ENCODE measurements around the gene ETNK2.
"Not testable (repeated sequence)": the region's sequence is repeated elsewhere in the genome, so short reads cannot be mapped to it uniquely, and the experiment has no call there.

ETNK2 gene

DNA sequence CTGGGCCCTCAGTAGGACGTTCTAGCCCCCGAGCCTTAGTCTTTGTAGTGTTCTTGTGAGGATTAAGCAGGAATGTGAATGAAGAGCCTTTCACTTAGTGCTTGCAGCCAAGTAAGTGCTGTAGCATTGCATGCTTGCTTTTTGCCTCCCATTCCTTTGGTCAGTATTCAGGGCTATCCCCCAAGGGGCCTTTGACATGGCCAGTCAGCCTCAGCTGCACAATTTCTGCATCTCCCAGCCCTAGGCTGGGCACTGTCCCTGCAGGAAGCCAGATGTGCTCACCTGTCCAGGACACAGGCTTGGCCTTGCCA lies 48.5 kb downstream of the ETNK2 start:
- no peak for DNase-seq (ENCODE audit: low read depth in 2 of 2, low spot score in 1 of 2)

DNA sequence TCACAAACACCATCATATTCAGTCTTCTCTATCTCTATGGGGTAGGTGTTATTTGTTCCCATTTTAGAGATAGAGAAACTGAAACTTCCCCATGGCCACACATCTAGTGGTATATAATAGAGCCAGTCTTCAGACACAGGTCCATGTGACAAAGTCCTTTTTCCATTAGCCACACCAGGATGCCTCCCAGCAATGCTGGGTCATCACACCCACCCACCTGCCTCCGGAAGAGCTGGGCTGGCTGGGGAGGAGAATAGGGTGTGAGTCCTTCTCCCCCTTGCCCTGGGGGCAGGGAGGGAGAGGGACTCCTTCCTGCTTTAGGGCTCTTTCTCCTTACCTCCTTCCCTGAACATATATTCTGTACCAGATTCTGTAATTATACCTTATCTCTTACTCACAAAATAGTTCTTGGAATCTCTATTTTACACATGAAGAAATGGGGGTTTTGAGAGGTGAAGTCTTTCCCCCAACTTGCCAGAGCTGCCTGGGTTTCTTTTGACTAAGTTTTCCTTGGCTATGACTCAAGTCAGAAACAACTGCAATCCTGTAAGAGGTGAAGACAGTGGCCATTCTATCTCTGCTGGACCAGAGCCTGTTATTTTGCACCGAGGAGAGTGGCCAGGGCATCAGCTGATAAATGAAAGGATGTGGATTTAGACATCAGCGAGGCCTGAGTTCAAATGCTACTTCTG lies 49.0 kb downstream of the ETNK2 start:
- DNase-seq (ENCODE audit: low read depth in 2 of 2, low spot score in 1 of 2), result no peak

DNA sequence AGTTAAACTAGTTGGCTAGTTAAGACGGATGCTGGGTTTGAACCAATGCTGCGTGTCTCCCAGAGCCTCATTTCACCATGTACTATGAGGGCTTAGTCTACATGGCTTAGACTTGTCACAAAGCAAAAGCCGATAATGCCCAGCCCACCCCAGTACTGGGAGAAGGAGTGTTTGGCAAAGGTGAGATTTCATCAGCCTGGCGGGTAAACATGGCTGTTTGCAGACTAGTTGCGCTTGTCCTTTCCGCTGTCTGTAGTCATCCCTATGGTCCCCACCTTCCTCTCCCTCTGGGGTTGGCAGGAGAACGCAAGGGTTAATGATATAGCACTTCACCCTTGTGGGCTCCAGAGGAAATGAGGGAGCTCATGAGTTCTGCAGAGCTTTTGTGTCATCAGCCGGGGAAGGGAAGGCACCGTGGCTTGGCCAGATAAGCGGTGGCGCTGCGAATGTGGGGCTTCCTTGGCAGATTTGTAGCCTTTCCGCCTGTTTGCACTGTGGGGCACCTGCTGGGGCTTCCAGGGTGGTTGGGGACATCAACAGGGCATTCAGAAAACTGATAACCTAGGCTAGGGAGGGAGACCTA lies 49.7 kb downstream of the ETNK2 start:
- DNase-seq (ENCODE audit: low read depth in 2 of 2, low spot score in 1 of 2), result no peak

DNA sequence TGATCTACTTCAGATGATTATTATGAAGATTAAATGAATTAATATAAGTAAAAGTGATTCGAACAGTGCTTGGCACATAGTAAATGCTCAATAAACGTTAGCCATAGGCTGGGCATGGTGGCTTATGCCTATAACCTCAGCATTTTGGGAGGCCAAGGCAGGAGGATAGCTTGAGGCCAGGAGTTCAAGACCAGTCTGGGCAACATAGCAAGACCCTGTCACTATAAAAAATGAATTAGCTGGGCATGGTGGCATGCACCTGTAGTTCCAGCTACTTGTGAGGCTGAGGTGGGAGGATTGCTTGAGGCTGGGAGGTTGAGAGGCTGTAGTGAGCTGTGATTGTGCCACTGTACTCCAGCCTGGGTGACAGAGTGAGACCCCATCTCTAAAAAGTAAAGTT lies 52.1 kb downstream of the ETNK2 start:
- not testable (repeated sequence) for DNase-seq (ENCODE audit: low read depth in 2 of 2, low spot score in 1 of 2)

DNA sequence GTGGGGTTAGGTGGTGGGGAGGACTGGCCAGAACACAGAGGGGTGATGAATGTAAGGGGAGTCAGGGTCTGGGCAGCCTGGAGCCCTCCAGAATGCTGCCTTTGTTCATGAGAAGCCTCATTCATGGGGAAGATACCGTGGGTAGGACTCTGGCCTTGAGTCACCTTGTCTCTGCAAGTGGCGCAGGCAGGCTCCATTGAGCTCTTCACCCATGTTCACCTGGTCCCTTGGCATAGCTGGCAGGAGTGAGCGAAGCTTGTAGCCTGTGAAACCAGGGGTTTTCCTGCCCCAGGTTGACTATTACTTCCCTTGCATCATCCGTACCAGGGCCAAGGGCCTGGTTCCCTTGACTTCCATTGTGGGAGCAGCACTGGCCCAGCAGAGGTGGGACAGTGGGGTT lies 53.2 kb downstream of the ETNK2 start:
- DNase-seq (ENCODE audit: low read depth in 2 of 2, low spot score in 1 of 2), result no peak

DNA sequence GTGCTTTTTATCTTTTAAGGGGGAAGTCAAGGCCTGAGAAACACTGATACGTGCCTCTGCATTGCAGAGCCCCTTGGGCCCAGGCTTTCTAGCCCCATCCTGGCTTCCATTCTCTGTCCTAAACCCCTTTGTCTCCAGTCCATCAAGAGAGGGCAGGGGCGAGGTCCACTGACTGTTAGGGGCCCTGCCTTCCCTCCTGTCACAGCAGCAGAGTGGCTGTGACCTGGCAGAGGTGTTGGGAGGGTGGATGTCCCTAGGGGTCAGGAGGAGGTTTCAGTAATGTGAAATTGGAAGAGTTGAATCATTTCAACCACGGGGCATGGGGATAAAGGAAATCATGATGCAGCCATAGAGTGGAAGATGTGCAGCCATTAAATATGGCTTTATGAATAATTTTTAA lies 54.9 kb downstream of the ETNK2 start:
- DNase-seq (ENCODE audit: low read depth in 2 of 2, low spot score in 1 of 2), result no peak

DNA sequence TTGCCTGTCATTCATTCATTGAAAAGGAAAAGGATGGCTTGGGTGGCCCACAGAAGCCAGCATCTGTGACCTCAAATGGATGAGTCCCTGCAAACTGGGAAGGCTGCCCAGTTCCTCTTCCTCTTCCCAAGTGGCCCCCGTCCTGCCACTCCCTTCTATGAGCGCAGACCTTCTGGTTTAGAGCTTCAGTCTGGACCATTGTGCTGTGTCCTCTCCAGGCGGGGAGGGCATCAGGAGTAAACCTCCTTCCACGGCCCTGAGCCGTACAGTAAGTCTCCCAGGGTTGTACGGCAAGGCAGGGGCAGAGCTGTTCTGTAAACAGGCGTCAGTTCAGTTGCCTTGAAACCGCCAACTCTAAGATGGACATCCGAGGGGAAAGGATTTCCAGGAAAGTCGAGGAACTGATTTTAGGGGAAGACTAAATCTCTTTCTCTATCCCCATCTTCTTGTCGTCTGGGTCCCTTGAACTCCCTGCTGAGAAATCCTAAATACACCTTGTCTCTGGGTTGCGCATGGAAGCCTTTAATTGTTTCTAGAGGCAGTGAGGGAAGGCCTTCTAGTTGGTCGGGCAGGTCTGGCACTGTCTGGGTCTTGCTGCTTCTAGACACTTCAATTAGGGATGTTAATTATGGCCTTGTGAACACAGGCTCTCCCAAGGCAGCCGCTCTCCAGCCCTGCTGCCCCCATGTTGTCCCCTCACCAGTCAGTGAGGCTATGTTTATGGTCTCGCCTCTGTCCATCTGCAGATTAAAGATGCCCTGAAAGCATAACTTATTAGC lies 56.8 kb downstream of the ETNK2 start:
- no peak for DNase-seq (ENCODE audit: low read depth in 2 of 2, low spot score in 1 of 2)

DNA sequence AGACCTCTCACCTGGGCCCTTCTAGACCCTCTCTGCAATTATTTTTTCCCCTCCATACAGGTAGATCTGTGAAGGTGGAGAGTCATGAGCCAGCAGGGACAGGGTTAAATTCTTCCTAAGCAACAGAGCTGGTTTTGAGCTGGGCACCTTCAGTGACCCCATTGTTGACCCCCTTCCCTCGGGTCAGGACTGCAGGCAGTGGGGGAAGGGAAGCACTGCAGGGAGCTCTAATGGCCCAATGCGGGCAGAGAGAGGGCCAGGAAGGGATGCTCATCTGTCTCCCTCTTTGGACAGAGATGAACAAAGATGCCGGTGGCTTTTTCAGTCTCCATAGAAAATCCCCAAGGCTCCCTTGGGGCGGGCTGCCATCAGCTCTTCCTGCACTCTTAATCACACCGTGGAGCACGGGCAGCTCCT lies 57.5 kb downstream of the ETNK2 start:
- no peak for DNase-seq (ENCODE audit: low read depth in 2 of 2, low spot score in 1 of 2)

DNA sequence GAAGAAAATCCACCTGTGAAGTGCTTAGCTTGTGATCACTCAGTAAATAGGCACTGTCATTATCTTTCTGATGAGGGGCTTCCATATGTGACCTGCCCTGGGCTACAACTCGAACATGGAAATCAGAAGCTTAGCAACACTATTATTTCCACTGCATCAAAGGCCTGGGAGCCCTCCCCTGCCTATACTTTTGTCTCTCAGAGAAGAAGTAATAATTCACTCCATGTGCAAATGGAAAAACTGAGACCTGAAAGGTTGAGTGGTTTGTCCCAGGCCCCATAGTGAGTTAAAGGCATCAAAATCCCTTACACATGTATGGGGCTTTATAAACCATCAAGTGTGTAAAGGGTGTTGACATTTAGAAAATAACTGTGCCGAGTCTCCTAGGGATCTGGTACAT lies 58.1 kb downstream of the ETNK2 start:
- no peak for DNase-seq (ENCODE audit: low read depth in 2 of 2, low spot score in 1 of 2)

DNA sequence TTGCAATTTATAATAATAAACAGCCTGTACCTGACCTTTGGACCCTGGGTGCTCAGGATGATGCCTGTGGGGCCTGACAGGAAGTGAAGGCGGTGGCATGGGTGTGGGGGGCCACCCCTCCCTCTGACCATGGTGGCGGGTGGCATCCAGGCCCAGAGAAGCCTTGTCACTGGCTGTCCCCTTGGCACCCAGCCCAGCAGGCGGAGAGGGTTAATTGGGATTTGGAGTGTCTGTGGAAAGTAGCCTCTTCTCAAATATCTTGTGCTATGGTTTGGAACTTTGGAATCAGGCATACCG lies 58.5 kb downstream of the ETNK2 start:
- no peak for DNase-seq (ENCODE audit: low read depth in 2 of 2, low spot score in 1 of 2)

DNA sequence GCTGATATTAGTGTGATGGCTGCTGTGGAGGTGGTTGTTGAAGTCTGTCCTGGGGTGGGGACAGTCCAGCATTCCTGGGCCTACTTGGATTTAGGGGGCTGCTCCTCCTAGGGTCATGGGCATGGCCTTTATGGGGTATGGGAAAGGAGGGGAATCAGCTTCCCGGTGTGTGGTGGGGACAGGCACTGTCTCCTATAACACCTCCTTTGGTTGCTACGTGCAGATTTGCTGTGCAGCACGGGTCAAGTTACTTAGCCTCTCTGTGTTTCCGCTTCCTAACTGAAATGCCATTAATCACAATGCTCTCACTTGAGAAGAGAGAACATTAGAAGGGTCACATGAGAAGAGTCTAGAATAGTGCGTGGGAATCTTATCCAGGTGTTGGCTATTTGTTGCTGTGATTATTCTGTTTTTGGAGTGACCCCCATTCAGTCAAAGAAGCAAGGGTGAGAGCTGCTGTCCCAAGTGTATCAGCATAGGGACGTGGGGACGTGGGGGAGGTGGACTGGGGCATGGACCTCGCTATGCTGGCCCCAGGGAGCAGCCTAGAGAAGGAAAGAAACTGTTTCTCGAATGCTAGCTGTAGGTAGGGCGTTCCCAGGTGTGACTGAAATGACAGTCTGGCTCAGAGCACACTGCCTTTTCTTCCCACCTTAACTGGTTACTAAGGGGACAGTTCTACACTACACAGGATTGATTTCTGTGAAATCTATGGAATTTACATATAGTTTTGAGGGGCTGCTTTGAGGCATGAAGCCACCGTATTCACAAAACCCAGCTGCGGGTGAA lies 59.0 kb downstream of the ETNK2 start:
- DNase-seq (ENCODE audit: low read depth in 2 of 2, low spot score in 1 of 2), result no peak

DNA sequence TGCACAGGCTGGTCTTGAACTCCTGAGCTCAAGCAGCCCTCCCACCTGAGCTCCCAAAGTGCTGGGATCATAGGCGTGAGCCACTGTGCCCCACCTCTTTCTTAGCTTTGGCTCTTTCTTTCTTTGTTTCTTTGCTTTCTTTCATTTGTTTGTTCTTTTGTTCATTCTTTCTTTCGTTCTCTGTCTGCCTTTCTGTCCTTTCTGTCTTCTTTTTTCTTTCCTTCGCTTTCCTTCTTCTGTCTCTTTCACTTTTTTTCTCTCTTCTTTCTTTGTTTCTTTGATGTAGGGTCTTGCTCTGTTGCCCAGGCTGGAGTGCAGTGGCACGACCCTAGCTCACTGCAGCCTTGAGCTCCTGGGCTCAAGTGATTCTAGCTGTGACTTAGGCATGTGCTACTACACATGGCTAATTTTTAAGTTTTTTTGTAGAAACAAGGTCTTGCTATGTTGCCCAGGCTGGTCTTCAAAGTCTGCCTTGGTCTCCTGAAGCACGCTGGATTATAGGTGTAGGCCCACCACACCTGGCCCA lies 60.0 kb downstream of the ETNK2 start:
- no peak for DNase-seq (ENCODE audit: low read depth in 2 of 2, low spot score in 1 of 2)

DNA sequence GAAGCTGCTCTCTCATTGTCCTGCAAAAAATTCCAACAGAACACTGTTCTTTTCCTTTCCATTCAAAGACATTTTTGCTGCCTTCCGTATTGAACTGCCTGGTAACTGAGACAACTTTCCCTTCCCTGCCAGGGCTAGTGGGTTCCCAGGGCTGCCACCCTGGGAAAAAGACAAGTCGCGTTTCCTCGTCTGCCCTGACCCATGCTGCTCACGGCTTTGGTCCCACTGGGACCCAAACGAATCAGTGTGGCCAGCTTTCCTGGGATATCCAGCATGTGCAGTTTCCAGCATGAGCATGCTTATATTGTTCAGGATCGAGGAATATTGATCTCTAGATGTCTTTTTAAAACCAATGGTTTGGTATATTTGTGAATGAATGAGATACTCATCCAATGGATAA lies 60.8 kb downstream of the ETNK2 start:
- DNase-seq (ENCODE audit: low read depth in 2 of 2, low spot score in 1 of 2), result no peak

DNA sequence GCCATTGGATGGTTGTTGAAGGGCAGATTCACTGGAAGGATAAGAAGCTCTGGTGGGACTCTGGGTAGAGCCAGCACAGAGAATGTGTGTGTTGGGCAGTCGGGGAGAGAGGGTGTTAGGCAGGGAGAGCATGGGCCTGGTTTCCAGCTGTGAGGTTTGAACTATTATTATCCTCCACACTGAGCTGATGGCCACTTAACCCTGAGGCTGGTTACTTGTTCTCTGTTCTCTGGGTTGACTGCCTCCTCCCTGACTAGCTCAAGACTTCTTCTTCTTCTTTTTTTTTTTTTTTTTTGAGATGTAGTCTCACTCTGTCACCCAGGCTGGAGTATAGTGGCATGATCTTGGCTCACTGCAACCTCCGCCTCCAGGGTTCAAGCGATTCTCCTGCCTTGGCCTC lies 61.7 kb downstream of the ETNK2 start:
- not testable (repeated sequence) for DNase-seq (ENCODE audit: low read depth in 2 of 2, low spot score in 1 of 2)

DNA sequence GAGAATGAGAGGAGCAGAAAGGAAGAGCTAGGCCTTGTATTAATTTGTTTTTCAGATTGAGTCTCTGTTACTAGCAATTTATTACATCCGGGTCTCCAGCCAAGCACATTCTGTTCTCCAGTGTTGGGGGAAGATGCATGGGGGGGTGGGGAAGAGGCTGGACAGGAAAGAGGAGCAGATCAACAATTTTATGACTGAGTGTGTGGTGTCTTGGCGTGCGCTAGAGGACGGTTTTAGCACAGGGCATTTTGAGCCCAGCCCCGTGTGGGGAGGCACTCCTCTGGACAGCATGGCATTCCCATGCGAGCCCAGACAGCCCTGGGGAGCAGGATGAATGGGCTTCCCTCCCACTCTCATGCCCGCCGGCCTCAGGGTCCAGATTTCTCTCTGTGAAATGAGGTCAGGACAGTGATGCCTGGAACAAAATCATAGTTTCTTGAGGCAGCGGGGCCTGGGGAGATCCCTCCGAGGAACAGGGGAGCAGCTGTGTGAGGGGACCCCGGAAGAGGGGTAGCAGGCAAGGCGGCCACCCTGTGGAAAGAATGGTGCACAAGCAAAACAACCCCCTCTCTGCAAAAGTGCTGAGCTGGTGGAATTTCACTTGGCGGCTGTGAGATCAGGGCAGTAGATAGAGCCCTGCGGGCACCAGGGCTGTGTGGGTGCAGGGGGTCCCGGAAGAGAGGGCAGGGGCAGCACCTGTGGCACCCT lies 62.6 kb downstream of the ETNK2 start:
- no peak for DNase-seq (ENCODE audit: low read depth in 2 of 2, low spot score in 1 of 2)

DNA sequence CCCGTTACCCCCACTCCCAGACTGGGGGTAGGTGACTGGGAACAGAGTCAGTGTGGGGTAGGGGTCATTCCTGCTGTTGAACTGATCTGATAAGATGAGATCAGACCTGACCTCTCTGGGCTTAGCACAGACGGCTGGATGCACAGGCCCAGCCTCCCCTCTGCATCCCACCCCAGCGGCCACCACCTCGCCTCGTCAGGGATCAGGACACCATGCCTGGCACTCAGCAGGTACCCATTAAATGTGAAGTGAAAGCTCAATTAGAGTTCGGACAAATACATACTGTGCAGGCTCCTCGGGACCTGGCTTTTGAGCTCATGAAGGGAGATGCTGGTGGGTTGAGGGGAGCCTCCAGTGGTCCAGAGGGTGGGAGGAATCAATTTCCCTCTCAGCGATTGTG lies 63.2 kb downstream of the ETNK2 start:
- no peak for DNase-seq (ENCODE audit: low read depth in 2 of 2, low spot score in 1 of 2)

DNA sequence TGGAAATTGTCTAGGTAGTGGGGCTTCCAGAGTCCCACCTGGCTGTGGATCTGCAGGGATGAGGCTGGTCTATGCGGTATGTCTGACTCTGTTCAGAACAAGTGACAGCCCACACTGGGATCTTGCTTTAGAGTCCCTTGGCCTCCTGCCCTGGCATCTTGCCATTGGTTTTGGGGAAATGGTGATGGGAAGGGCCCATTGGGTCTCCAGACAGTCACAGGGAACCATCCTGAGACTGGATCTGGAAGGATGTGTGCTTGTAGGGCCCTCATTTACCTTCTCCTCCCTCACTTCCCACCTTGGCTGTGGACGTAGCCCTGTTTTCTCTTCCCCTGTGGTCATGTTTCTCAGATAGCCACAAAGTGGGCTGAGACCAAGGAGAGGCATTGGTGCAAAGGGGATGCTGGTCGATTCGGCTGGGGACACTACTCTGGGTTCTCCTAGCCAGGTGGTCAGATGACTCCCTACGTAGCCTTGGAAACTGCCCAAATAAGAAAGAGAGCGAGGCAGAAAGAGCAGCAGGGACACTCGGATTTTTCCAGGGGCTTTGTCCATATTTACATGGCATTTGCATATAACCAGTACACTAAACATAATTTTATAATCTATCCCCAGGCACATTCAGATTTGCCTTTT lies 63.8 kb downstream of the ETNK2 start:
- no peak for DNase-seq (ENCODE audit: low read depth in 2 of 2, low spot score in 1 of 2)

DNA sequence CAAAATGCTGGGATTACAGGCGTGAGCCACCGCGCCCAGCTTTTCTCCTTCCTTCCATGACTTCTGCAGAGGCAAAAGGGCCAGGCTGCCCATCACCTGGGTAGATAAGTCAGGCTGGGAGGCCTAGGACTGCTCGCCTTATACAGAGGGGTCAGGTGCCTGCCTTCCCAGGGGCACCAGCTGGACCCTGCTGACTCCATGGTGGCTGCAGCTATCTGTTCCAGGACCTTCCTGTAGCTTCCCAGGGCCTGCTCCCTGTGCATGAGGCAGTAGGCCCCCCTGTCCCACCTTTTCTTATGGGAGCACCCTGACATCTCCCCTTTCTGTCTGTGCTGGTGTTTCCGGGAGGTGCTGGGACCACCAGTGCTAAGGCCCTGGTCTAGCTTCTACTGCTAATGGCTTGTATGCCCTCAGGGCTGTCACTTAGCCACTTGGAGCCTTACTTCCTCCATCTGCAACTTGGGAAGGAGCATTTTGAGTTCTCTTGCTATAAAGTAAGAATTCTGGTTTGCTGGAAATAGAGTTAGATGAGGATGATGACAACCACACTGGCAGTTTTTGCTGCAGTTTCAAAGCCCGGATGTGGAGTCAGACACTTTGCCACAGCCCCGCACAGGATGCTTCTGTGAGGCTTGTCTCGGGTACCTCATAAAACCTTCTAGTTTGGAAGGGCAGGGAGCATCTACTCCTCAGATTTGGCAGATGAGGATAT lies 64.5 kb downstream of the ETNK2 start:
- DNase-seq (ENCODE audit: low read depth in 2 of 2, low spot score in 1 of 2), result no peak

DNA sequence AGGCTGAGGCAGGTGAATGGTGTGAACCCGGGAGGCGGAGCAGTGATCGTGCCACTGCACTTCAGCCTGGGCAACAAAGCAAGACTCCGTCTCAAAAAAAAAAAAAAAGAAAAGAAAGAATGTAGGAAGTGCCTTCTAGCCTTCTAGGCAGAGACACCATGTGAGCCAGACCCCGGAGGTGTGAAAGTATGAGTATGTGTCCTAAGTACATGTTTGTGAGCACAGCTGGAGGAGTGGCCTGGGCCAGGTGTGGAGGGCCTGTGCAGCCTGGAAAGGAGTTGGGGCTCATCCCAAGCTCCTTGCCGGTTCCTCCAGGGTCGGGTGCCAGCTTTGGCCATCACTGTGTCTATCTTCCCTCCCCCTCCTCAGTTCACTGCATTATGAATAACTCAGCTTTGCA lies 66.0 kb downstream of the ETNK2 start:
- DNase-seq (ENCODE audit: low read depth in 2 of 2, low spot score in 1 of 2), result no peak

DNA sequence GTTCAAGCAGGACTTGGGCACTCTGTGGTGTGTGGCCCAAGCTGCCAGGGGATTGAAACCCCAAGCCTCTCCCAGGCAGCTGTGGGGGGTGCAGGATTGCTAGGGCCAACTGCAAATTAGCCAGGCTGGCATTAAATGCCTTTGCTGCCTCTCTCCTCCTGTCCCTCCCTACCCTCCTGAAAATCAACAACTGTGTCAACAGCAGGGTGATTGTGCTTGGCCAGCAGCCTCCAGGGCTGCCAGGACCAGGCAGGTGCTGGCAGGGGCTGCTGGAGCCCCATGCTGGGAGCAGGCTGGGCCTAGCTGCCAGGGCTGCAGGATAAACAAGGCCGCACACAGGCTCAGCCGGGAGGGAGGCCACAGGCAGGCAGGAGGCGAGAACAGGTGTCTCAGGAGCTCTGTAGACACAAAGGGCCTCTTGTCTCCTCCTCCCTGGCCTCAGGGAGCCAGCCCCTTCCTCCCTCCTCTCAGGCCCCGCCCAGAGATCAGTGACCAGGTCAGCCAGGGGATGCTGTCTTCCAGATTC lies 67.5 kb downstream of the ETNK2 start:
- DNase-seq (ENCODE audit: low read depth in 2 of 2, low spot score in 1 of 2), result no peak

Data from stimulated activated CD8-positive, alpha-beta memory T cell treated with anti-CD3 and anti-CD28 coated beads, Interleukin-4, amount 100 ng/mL, for 1 hour (primary cell).